ENCODE results near the gene RAVER1. TPM values are rescaled to one million over a fixed set of nuclear protein-coding genes. Genes with fewer than 3 reads are reported as not detected.

The RAVER1 gene
- total RNA-seq, 4 donors from 2014 or later, result 12.4 to 23.9 (median 15.8) TPM

DNA sequence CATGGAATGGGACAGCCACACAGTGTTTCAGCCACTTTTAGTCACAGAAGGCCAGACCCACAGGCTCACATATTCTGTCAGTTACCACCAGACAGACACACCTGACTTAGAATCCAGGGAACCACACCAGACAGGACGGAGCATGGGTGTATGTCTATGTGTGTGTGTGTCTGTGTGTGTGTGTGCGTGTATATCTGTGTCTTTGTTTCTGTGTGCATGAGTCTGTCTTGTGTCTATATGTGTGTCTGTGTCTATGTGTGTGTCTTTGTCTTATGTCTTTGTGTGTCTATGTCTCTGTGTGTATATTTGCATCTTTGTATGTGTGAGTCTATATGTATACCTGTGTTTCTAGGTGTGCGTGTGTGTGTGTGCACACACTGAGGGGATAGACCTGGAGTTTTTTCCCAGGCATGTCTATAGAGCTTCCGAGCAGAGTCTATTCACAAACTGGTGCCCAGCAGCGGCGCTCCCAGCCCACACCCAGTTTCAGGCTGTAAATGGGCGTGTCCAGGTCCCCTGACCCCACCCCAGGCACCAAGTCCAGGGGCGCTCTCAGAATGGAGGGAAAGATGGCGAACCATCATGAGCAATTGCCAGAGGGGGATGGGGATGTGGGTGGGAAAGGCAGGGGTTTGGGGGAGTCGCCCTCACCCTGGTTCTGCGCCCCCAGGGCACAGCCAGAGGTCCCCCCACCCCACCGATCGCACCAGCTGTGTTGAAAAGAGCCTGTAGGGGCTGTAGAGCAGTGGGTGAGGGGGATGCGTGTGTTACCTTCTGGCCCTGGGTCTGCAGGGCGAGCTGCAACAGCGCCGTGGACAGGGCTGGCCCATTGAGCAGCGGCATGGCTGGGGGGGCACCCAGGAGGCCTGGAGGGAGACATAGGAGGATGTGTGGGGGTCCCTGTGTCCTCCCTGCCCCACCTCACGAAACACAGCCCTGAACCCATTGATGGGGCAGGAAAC, 11.2 kb downstream of the RAVER1 start:
- DNase-seq (ENCODE audit: low spot score) (no peak), ATAC-seq (ENCODE audit: low FRiP score) (no peak)
- TF ChIP-seq, protein P1, sequence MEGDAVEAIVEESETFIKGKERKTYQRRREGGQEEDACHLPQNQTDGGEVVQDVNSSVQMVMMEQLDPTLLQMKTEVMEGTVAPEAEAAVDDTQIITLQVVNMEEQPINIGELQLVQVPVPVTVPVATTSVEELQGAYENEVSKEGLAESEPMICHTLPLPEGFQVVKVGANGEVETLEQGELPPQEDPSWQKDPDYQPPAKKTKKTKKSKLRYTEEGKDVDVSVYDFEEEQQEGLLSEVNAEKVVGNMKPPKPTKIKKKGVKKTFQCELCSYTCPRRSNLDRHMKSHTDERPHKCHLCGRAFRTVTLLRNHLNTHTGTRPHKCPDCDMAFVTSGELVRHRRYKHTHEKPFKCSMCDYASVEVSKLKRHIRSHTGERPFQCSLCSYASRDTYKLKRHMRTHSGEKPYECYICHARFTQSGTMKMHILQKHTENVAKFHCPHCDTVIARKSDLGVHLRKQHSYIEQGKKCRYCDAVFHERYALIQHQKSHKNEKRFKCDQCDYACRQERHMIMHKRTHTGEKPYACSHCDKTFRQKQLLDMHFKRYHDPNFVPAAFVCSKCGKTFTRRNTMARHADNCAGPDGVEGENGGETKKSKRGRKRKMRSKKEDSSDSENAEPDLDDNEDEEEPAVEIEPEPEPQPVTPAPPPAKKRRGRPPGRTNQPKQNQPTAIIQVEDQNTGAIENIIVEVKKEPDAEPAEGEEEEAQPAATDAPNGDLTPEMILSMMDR (IDR thresholded peaks at IDR 0.05), result no peak

DNA sequence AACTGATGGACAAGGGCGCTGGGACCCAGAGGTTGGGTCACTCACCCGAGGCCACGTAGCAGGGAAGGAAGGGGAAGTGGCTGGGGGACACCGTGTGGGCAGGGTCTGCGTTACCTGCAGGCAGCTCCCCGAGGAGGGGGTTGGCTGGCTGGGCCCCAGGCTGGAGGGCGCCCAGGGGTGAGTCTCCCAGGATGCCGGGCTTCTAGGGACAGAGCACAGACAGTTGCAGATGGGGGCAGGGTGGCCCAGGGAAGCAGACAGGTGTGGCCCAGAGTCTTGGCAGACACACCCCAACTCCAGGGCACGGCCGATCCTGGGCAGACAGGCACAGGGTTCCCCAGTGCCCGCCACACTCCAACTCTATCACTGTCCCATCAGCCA, 11.9 kb downstream of the RAVER1 start:
- TF ChIP-seq, protein P1 (IDR thresholded peaks at IDR 0.05), result no peak
- DNase-seq (ENCODE audit: low spot score), result no peak
- no peak for ATAC-seq (ENCODE audit: low FRiP score)

DNA sequence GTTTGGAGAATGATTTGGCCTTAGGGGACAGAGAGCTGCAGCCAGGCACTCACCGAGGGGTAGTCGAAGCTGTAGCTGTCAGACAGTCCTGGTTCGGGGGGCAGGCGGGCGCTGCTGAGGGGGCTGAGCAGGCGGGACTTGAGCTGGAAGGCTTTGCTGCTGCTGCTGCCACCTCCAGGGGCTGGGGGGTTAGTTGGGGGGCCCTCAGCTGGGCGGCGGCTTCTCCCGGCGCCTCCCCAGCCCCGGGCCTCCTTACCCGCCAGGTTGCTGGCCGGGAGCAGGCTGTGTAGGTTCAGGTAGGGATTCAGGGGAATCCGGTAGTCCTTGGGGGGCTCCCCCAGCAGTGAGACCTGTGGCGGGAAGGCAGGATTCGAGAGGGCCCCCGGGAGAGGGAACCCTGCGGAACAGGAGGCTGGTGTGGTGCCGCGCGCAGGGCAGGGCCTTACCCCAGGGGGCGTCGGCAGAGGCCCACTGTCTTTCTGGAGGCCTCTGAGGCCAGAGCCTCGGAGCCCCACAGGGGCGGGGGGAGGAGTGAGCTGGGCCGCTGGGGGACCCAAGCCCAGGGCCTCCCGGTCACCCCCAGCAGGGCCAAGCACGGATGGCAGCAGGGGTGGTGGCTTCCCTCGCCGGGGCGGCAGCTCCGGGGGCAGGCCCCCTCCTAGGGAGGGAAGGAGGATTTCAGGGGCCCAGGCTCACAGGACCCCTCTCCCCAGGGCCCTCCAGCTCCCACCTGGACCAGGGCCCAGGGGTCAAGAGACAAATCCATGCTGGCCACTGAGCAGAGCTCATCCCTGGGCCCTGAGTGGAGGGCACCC, 12.5 kb downstream of the RAVER1 start:
- ATAC-seq (ENCODE audit: low FRiP score) (no peak), DNase-seq (ENCODE audit: low spot score) (no peak)
- TF ChIP-seq, protein P1 (IDR thresholded peaks at IDR 0.05), result no peak

DNA sequence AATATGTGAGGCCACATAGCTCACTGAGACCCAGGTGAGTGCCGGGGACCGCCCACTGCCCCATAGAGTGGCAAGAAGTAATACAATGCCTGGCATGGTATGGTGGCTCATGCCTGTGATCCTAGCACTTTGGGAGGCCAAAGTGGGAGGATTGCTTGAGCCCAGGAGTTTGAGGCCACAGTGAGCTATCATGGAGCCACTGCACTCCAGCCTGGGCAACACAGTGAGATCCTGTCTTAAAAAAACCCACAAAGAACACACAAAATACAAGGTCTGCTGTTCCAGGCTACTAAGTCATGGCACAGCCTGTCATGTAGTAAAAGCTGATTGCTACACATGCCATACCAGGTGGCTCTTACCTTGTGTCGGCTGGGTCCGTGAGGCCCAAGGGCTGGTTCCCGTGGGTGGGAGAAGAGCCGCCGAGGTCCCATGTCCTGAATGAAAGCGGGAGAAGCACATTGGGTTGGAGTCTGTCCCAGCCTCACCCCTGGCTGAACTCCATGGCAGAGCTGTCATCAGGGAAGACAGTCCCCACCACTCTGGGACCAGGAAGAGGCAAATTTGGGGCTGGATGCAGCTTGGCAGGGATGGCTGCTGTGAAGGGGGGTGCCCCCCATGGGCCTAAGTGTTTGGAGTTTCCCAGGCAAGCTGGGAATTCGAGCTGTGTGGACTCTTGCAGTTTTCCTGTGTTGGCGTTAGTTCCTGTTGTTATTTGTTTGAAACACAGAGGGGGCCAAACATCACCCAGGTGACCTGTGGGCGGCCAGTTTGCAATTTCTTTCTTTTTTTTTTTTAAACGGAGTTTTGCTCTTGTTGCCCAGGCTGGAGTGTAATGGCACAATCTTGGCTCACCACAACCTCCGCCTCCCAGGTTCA, 14.3 kb downstream of the RAVER1 start:
- TF ChIP-seq, protein P1 (IDR thresholded peaks at IDR 0.05), result no peak
- ATAC-seq (ENCODE audit: low FRiP score) (no peak), DNase-seq (ENCODE audit: low spot score) (no peak)

DNA sequence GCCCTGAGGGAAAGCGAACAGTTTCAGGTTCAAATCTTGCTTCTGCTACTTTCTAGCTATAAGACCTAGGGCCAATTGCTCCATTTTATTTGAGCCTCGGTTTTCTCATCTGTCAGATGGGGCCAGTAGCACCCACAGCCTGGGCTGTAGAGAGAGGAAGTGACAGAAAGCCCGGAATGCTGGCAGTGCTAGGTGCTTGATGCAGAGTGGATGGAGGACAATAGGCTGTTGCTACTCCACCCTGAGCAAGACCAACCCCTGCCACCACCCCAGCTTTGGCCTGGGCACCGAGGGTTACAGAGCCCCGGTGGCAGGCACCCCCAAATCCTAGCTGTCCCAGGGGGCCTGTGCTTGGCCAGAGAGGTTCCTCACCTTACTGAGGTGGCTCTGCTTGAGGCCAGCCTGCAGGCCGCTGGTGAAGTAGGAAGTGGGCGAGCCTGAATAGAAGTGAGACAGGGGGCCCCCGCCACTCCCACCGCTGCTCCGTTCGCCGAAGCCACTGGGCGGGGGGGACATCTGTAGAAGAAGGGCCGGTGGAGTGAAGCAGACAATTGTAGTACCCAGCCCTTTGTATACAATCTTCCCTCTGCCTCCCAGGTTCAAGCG, 15.4 kb downstream of the RAVER1 start:
- DNase-seq (ENCODE audit: low spot score) (no peak), ATAC-seq (ENCODE audit: low FRiP score) (no peak)
- TF ChIP-seq, protein P1 (IDR thresholded peaks at IDR 0.05), result no peak

Measured in omental fat pad (tissue), 4 donors.